Keratinocyte (primary cell): Measurements from ENCODE around the gene SYNJ2.

Source experiments
- CTCF ChIP-seq, 3 experiments: IDR thresholded peaks in 1 of 3; conservative IDR thresholded peaks in 1 of 3; optimal IDR thresholded peaks in 1 of 3; 2 replicates in 2 of 3; 3 replicates in 1 of 3; pipeline versions ENCODE3 to v1.5.1; 2011; ENCODE audit warnings: low read length in 3 of 3, mild to moderate bottlenecking in 3 of 3, moderate library complexity in 2 of 3, control low read depth in 1 of 3, inconsistent platforms in 1 of 3; ENCODE audit not compliant: insufficient read depth in 2 of 3; ENCODE audit errors: extremely low read depth in 1 of 3
- EZH2 ChIP-seq: IDR thresholded peaks from one replicate; pipeline ENCODE4 v1.6.1; 2012; ENCODE audit warnings: inconsistent platforms, mild to moderate bottlenecking, low read length, moderate library complexity

DNA sequence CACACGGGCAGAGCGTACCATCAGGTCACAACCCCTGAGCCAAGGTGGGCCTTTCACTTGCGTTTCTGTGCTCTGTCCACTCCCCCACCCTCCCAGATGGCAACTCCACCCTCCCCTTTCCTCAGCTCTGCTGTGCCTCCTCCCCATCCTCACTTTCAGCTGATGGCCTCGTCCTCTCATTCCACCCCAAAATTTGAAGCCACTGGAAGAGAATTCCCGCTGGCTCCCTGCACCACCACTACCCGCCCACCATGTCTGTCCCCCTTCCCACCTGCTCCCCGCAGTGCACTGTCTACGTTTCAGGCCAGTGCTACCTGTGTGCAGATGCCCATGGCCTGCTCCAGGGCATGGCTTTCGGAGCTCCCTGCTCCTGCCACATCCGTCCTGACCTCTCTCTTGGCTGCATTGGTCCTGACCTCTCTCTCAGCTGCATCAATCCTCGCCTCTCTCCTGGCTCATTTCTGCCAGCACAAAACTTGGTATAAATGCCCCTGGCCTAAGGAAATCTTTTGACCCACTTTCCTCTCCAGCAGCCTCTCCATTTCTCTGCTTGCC is 24.0 kb downstream of the SYNJ2 start:
- no peak for TF ChIP-seq CTCF (optimal IDR thresholded peaks at IDR 0.05 in 1 of 3, IDR thresholded peaks at IDR 0.05 in 1 of 3, conservative IDR thresholded peaks at IDR 0.05 in 1 of 3; ENCODE audit: extremely low read depth in 1 of 3, insufficient read depth in 2 of 3, low read length in 3 of 3)
- TF ChIP-seq EZH2, result no peak
